ENCODE results near the gene CDK5RAP1.
"Not testable (repeated sequence)": the region's sequence is repeated elsewhere in the genome, so short reads cannot be mapped to it uniquely, and the experiment has no call there.

Gene CDK5RAP1

GRCh38 chr20:33434434-33434833 is 33.1 kb upstream of the CDK5RAP1 start:
- no peak for DNase-seq (ENCODE audit: low spot score)
- TF ChIP-seq, protein P1, sequence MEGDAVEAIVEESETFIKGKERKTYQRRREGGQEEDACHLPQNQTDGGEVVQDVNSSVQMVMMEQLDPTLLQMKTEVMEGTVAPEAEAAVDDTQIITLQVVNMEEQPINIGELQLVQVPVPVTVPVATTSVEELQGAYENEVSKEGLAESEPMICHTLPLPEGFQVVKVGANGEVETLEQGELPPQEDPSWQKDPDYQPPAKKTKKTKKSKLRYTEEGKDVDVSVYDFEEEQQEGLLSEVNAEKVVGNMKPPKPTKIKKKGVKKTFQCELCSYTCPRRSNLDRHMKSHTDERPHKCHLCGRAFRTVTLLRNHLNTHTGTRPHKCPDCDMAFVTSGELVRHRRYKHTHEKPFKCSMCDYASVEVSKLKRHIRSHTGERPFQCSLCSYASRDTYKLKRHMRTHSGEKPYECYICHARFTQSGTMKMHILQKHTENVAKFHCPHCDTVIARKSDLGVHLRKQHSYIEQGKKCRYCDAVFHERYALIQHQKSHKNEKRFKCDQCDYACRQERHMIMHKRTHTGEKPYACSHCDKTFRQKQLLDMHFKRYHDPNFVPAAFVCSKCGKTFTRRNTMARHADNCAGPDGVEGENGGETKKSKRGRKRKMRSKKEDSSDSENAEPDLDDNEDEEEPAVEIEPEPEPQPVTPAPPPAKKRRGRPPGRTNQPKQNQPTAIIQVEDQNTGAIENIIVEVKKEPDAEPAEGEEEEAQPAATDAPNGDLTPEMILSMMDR (IDR thresholded peaks at IDR 0.05; ENCODE audit: extremely low read depth, insufficient read depth, missing control alignments), result no peak
- in situ Hi-C loops (cut with MboI; ENCODE audit: low pct_unique_long_range_greater_than_20kb, low sequenced_read_pairs, unreplicated experiment), result no loop called here

GRCh38 chr20:33433465-33434234 is 32.3 kb upstream of the CDK5RAP1 start:
- TF ChIP-seq, protein P1 (IDR thresholded peaks at IDR 0.05; ENCODE audit: extremely low read depth, insufficient read depth, missing control alignments), result no peak
- in situ Hi-C loops (cut with MboI; ENCODE audit: low pct_unique_long_range_greater_than_20kb, low sequenced_read_pairs, unreplicated experiment), result no loop called here
- no peak for DNase-seq (ENCODE audit: low spot score)

DNA sequence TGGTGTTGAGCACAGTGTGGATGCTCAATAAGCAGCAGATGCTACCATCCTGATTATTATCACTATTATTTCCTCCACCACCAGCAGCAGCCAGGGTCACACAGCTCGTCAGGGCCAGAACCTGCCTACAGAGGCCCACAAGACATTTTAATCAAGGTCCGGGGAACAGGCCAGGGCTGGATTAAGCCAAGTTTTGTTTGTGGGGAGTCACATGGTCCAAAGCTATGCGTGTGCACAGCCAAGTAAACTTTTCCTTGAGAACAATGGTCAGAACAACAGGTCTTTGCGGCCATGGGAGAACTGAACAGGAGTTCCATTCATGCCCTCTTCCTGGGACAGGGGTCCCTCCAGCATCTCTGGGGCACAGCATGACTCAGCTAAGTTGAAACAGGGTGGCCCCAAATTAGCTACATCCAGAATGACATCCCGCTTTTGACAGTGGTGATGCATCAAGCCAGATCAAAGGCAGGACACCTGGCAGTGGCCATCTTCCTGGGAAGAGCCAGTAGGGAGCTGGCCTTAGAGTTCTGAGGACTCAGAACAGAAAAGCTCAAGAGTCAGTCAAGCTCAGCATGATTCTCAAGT is 30.6 kb upstream of the CDK5RAP1 start:
- in situ Hi-C loops (cut with MboI; ENCODE audit: low pct_unique_long_range_greater_than_20kb, low sequenced_read_pairs, unreplicated experiment), result no loop called here
- no peak for DNase-seq (ENCODE audit: low spot score)
- TF ChIP-seq, protein P1 (IDR thresholded peaks at IDR 0.05; ENCODE audit: extremely low read depth, insufficient read depth, missing control alignments), result no peak

GRCh38 chr20:33423875-33424274 is 22.6 kb upstream of the CDK5RAP1 start:
- in situ Hi-C loops (cut with MboI; ENCODE audit: low pct_unique_long_range_greater_than_20kb, low sequenced_read_pairs, unreplicated experiment); DNase-seq (ENCODE audit: low spot score): not testable (repeated sequence)

- TF ChIP-seq, protein P1 (IDR thresholded peaks at IDR 0.05; ENCODE audit: extremely low read depth, insufficient read depth, missing control alignments), result no peak
- in situ Hi-C loops (cut with MboI; ENCODE audit: low pct_unique_long_range_greater_than_20kb, low sequenced_read_pairs, unreplicated experiment), result no loop called here
- DNase-seq (ENCODE audit: low spot score), result no peak
Observed at GRCh38 chr20:33423141-33423834, 22.0 kb upstream of the CDK5RAP1 start.

GRCh38 chr20:33419140-33419974 is 18.0 kb upstream of the CDK5RAP1 start:
- TF ChIP-seq, protein P1 (IDR thresholded peaks at IDR 0.05; ENCODE audit: extremely low read depth, insufficient read depth, missing control alignments), result no peak
- no peak for DNase-seq (ENCODE audit: low spot score)
- in situ Hi-C loops (cut with MboI; ENCODE audit: low pct_unique_long_range_greater_than_20kb, low sequenced_read_pairs, unreplicated experiment), result no loop called here
